Upper lobe of left lung (tissue), 4 donors: ENCODE results near the gene ELN.

Experiments used
- CTCF ChIP-seq, 6 experiments: fragments of 450-650 bp in 4 of 6; fragments of 200-600 bp in 2 of 6; sonication (generic) in 2 of 6; IDR thresholded peaks; one replicate each; pipeline ENCODE4 v1.5.1; 2016 to 2019; ENCODE audit warnings: antibody characterized with exemption in 6 of 6
- EP300 ChIP-seq, 4 donors: sonication (generic); formaldehyde crosslinking; IDR thresholded peaks; one replicate each; pipeline ENCODE4 v1.5.1; 2017; ENCODE audit warnings: antibody characterized with exemption in 4 of 4, control low read depth in 2 of 4
- POLR2A ChIP-seq, 4 donors: fragments of 450-650 bp; IDR thresholded peaks; one replicate each; pipeline ENCODE4 v1.5.1; 2016 to 2017; ENCODE audit warnings: antibody characterized with exemption in 4 of 4, mild to moderate bottlenecking in 2 of 4
- POLR2AphosphoS5 ChIP-seq, 2 donors: sonication (generic); formaldehyde crosslinking; IDR thresholded peaks; one replicate each; pipeline ENCODE4 v1.5.1; 2017; ENCODE audit warnings: antibody characterized with exemption in 2 of 2

GRCh38 chr7:74023092-74023536, 4.9 kb upstream of the ELN start:
- TF ChIP-seq CTCF (IDR thresholded peaks at IDR 0.05), result no peak
- no peak for TF ChIP-seq POLR2A (IDR thresholded peaks at IDR 0.05)
- no peak for TF ChIP-seq EP300 (IDR thresholded peaks at IDR 0.05)
- peak in 1 of 2 donors; percentile 57 for TF ChIP-seq POLR2AphosphoS5 (IDR thresholded peaks at IDR 0.05)
